HCT116 (cell line): ENCODE data around the gene ATP4A.

Experiments used
- CEBPB ChIP-seq: IDR thresholded peaks from 2 replicates; pipeline ENCODE4 v1.6.1; 2012; ENCODE audit warnings: low read depth
- CTCF ChIP-seq, 3 experiments: fragments of 200-600 bp in 1 of 3; sonication (generic) in 1 of 3; IDR thresholded peaks in 2 of 3; conservative IDR thresholded peaks in 1 of 3; 2 replicates each; pipeline ENCODE4 v1.5.1; 2012 to 2017; ENCODE audit warnings: low read depth in 2 of 3, low read length in 2 of 3, antibody characterized with exemption in 1 of 3, borderline replicate concordance in 1 of 3, control low read depth in 1 of 3, mild to moderate bottlenecking in 1 of 3, mixed read lengths in 1 of 3, mixed run types in 1 of 3, moderate library complexity in 1 of 3; ENCODE audit not compliant: insufficient read depth in 1 of 3
- ELF1 ChIP-seq: IDR thresholded peaks from 2 replicates; pipeline ENCODE4 v1.6.1; 2012; ENCODE audit warnings: low read depth, borderline replicate concordance
- EZH2 ChIP-seq: fragments of 200-600 bp; sonication (generic); IDR thresholded peaks from 2 replicates; pipeline ENCODE4 v1.6.1; 2017; ENCODE audit warnings: antibody characterized with exemption, mixed run types
- POLR2A ChIP-seq: IDR thresholded peaks from 2 replicates; pipeline ENCODE4 v1.7.0; 2011; ENCODE audit warnings: borderline replicate concordance; ENCODE audit not compliant: insufficient read depth, insufficient read length; ENCODE audit errors: extremely low read depth
- POLR2AphosphoS5 ChIP-seq: IDR thresholded peaks from 2 replicates; pipeline ENCODE4 v1.6.1; 2011; ENCODE audit warnings: mild to moderate bottlenecking, low read depth, low read length, moderate library complexity
- SIN3A ChIP-seq: IDR thresholded peaks from 2 replicates; pipeline ENCODE4 v1.6.1; 2012; ENCODE audit warnings: low read depth
- TCF7L2 ChIP-seq: IDR thresholded peaks from 2 replicates; pipeline ENCODE4 v1.7.0; 2011; ENCODE audit warnings: borderline replicate concordance, inconsistent platforms; ENCODE audit not compliant: insufficient read depth, insufficient read length; ENCODE audit errors: extremely low read depth
- YY1 ChIP-seq: IDR thresholded peaks from 2 replicates; pipeline ENCODE4 v1.6.1; 2011; ENCODE audit warnings: low read length, low read depth, moderate library complexity, mild to moderate bottlenecking; ENCODE audit not compliant: insufficient replicate concordance; ENCODE audit errors: extremely low read depth
- ZNF274 ChIP-seq: fragments of 200-500 bp; sonication (Bioruptor generic); IDR thresholded peaks from 2 replicates; pipeline ENCODE4 v1.6.1; 2014; ENCODE audit warnings: mild to moderate bottlenecking, low read depth, low read length, inconsistent platforms
- TF ChIP-seq, protein P1 (sequence below): IDR thresholded peaks from 2 replicates; pipeline ENCODE4 v1.6.1; 2011; ENCODE audit warnings: mild to moderate bottlenecking, low read length, moderate library complexity; ENCODE audit not compliant: insufficient replicate concordance; ENCODE audit errors: extremely low read depth

DNA sequence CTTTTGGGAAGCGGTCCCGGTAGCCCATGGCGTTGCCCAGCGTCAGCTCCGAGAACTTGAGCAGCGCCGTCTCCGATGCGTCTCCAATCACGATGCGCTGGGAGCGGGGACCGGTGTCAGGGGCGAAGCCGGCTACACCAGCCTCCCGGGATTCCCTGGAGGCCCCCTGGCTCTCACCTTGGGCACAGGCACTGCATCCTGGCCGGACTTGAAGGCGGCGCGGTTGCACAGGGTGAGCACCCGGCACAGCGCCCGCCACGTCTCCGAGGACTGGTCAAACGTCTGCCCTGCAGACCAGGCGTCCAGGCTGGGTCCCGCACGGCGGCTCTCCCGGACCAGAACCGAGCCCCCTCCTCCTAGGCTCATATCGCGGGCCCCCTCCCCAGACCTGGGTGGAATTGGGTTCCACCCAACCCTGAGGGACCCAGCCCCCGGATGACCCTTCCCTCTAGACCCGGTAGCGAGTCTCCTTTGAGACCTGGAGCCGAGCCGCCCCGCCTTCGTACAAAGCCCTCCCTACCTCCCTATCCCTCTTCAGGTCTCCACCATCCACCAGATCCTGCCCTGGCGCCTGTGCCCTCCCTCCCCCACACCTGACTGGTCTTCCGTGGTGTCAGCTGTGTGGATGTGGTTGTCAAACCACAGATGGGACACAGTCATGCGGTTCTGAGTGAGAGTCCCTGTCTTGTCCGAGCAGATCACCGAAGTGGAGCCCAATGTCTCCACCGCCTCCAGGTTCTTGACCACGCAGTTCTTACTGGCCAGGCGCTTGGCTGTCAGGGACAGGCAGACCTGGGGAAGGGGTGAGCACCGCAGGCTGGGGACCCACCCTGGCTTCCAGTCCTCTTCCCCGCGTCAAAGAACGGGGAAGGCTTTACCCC is 4.8 kb downstream of the ATP4A start:
- TF ChIP-seq CEBPB (no peak), EZH2 (no peak), CTCF (IDR thresholded peaks at IDR 0.05 in 2 of 3, conservative IDR thresholded peaks at IDR 0.05 in 1 of 3; ENCODE audit: borderline replicate concordance in 1 of 3, insufficient read depth in 1 of 3, low read depth in 2 of 3, low read length in 2 of 3) (no peak), POLR2A (no peak), POLR2AphosphoS5 (no peak), ZNF274 (no peak), ELF1 (no peak), YY1 (no peak), SIN3A (no peak), TCF7L2 (no peak)
- TF ChIP-seq, protein P1, sequence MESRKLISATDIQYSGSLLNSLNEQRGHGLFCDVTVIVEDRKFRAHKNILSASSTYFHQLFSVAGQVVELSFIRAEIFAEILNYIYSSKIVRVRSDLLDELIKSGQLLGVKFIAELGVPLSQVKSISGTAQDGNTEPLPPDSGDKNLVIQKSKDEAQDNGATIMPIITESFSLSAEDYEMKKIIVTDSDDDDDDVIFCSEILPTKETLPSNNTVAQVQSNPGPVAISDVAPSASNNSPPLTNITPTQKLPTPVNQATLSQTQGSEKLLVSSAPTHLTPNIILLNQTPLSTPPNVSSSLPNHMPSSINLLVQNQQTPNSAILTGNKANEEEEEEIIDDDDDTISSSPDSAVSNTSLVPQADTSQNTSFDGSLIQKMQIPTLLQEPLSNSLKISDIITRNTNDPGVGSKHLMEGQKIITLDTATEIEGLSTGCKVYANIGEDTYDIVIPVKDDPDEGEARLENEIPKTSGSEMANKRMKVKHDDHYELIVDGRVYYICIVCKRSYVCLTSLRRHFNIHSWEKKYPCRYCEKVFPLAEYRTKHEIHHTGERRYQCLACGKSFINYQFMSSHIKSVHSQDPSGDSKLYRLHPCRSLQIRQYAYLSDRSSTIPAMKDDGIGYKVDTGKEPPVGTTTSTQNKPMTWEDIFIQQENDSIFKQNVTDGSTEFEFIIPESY: no peak
